NOMO-1 (cell line): ENCODE measurements around the gene CSKMT.
A peak's percentile ranks its signal among the peaks of the same experiment; 100 is the strongest.
"Not testable (repeated sequence)": the region's sequence is repeated elsewhere in the genome, so short reads cannot be mapped to it uniquely, and the experiment has no call there.

Source experiments
- DNase-seq, 2 experiments: peaks; one replicate each; lab custom pipeline; 2025; ENCODE audit not compliant: unreplicated experiment in 2 of 2; lab: John Stamatoyannopoulos, UW

Gene CSKMT

GRCh38 chr11:62665075-62665598 is at the start of gene CSKMT, which contains the start of gene C11orf98:
CSKMT (plus strand) TSS chr11:62665312; CDS start chr11:62665880, 568 bp downstream.
C11orf98 (minus strand) TSS chr11:62665210; CDS start chr11:62665169, 41 bp downstream.
- DNase-seq, result peak; percentile 84 to 91

- DNase-seq, result no peak
Measured at GRCh38 chr11:62615521-62615920, 49.6 kb upstream of the CSKMT start.

GRCh38 chr11:62616957-62617356 is 48.2 kb upstream of the CSKMT start:
- not testable (repeated sequence) for DNase-seq

- DNase-seq, result no peak
Measured at GRCh38 chr11:62621027-62621566, 44.0 kb upstream of the CSKMT start.

- DNase-seq, result peak; percentile 94 to 97
Measured at GRCh38 chr11:62621567-62622470, 43.3 kb upstream of the CSKMT start, which contains the start of gene B3GAT3. B3GAT3 (minus strand) TSS chr11:62621986; CDS start chr11:62621947, 39 bp downstream.

GRCh38 chr11:62622476-62623089 is 42.5 kb upstream of the CSKMT start:
- no peak for DNase-seq

GRCh38 chr11:62627713-62628112 is 37.4 kb upstream of the CSKMT start:
- no peak for DNase-seq

- no peak for DNase-seq
Measured at GRCh38 chr11:62632492-62632891, 32.6 kb upstream of the CSKMT start.

- DNase-seq, result no peak
Measured at GRCh38 chr11:62644220-62644619, 20.9 kb upstream of the CSKMT start.

- DNase-seq, result peak in 1 of 2 experiments; percentile 15
Measured at GRCh38 chr11:62645671-62645945, 19.5 kb upstream of the CSKMT start.

- DNase-seq, result peak; percentile 98 to 99
Measured at GRCh38 chr11:62645946-62646824, 18.9 kb upstream of the CSKMT start, which contains the start of gene GANAB. GANAB (minus strand) TSS chr11:62646613; CDS start chr11:62646599, 14 bp downstream.

GRCh38 chr11:62646825-62647608 is 18.1 kb upstream of the CSKMT start:
- no peak for DNase-seq

GRCh38 chr11:62647609-62648005 is 17.5 kb upstream of the CSKMT start:
- DNase-seq, result no peak

GRCh38 chr11:62648185-62648966 is 16.7 kb upstream of the CSKMT start:
- no peak for DNase-seq

- no peak for DNase-seq
Measured at GRCh38 chr11:62648967-62649364, 16.1 kb upstream of the CSKMT start.

GRCh38 chr11:62649486-62649885 is 15.6 kb upstream of the CSKMT start:
- DNase-seq, result no peak

GRCh38 chr11:62650283-62650682 is 14.8 kb upstream of the CSKMT start:
- DNase-seq, result not testable (repeated sequence)

- DNase-seq, result no peak
Measured at GRCh38 chr11:62652161-62653006, 12.7 kb upstream of the CSKMT start.
